Measurements from ENCODE around the gene HOXA3. TPM values are rescaled to one million over a fixed set of nuclear protein-coding genes. Genes with fewer than 3 reads are reported as not detected.

Gene HOXA3
- polyA plus RNA-seq, 1 of the 3 experiments (the other 2 are of a cell fraction) = 0.15 TPM

DNA sequence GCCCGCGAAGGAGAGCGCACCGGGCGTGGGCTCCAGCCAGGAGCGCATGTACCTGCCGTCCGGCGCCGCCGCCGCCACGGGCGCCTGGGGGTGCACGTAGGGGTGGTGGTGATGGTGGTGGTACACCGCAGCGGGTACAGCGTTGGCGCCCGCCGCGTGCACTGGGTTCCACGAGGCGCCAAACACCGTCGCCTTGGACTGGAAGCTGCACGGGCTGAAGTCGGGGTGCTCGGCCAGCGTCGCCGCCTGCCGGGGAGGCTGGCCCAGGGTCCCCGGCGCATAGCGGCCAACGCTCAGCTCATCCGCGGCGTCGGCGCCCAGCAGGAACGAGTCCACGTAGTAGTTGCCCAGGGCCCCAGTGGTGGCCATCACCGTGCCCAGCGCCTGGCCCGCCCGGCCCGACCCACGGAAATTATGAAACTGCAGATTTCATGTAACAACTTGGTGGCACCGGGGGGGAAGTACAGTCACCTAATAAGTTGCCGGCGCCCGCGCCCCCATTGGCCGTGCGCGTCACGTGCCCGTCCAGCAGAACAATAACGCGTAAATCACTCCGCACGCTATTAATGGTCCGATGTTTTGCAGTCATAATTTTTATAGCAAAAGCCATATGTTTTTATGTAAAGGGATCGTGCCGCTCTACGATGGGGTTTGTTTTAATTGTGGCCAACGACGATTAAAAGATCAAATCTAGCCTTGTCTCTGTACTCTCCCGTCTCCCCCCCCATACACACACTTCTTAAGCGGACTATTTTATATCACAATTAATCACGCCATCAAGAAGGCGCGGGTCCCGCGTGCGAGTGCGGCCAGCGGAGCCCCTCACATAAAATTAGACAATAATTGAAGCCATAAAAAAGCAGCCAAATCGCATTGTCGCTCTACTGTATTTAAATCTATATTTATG lies 13.0 kb upstream of the HOXA3 start, which contains the start of gene HOXA9:
Gene HOXA9, minus strand, starts transcription at position 449 of the 907 bp plus-strand sequence. Its CDS starts 80 bp downstream, at position 369.
- no peaks in the 10 kb centered on the region for H3K36me3 ChIP-seq (replicated peaks in 1 of 2; ENCODE audit: control insufficient read depth in 1 of 2, insufficient read depth in 2 of 2, low read length in 1 of 2)
- no peaks in the 10 kb centered on the region for H3K9me2 ChIP-seq
- no peak within 1 kb of the TSS for H2AFZ ChIP-seq (ENCODE audit: low read depth)
- no peaks in the 10 kb centered on the region for H3K9me3 ChIP-seq
- H3K9ac ChIP-seq = no peak within 1 kb of the TSS
- TF ChIP-seq FOXJ3 (CRISPR knock-in tag; IDR thresholded peaks at IDR 0.05) (no peak), USF1 (IDR thresholded peaks at IDR 0.05; ENCODE audit: borderline replicate concordance, low read depth) (peak; percentile 52; the same call in 1 of the 2 replicates), EZH2phosphoT487 (IDR thresholded peaks at IDR 0.05; ENCODE audit: borderline replicate concordance, low read depth) (peak; percentile 92)
- H3K27ac ChIP-seq (ENCODE audit: low read depth in 2 of 2, low read length in 1 of 2) = no peak within 1 kb of the TSS
- peaks cover 15% of the 10 kb centered on the region for H3F3A ChIP-seq (replicated peaks; ENCODE audit: insufficient read depth)
- DNase-seq = no peak
- H3K27me3 ChIP-seq (ENCODE audit: insufficient read depth) = peaks cover 91% of the 10 kb centered on the region
- H3K4me2 ChIP-seq = 0 out of 2 replicates have a peak within 1 kb of the TSS, but pooled peaks have one; percentile 4
- no peaks in the 10 kb centered on the region for H3K79me2 ChIP-seq (ENCODE audit: insufficient read depth)
- ChIA-PET POLR2A (no interaction called here), CTCF (interaction anchor here (1.1 to 12.1 kb wide), 7 partner anchors 9 to 795 kb away, joined by 4 to 205 read pairs (median 4); partner anchors contain the start of genes HOXA10 and HOXA3)
- 15% methylated on average over 32 of the region's 82 CpGs for WGBS (ENCODE audit: low lambda C conversion rate)
- H4K20me1 ChIP-seq (ENCODE audit: insufficient read depth) = peaks cover 9% of the 10 kb centered on the region
- no peak within 1 kb of the TSS for H3K4me3 ChIP-seq (ENCODE audit: low read depth in 2 of 2, low read length in 1 of 2)
- H3K4me1 ChIP-seq (ENCODE audit: control insufficient read depth in 1 of 2, insufficient read depth in 2 of 2, low read depth in 1 of 2, low read length in 1 of 2) = peaks cover 0 to 8% of the 10 kb centered on the region in 2 experiments; a peak in 1 of 4 replicates

DNA sequence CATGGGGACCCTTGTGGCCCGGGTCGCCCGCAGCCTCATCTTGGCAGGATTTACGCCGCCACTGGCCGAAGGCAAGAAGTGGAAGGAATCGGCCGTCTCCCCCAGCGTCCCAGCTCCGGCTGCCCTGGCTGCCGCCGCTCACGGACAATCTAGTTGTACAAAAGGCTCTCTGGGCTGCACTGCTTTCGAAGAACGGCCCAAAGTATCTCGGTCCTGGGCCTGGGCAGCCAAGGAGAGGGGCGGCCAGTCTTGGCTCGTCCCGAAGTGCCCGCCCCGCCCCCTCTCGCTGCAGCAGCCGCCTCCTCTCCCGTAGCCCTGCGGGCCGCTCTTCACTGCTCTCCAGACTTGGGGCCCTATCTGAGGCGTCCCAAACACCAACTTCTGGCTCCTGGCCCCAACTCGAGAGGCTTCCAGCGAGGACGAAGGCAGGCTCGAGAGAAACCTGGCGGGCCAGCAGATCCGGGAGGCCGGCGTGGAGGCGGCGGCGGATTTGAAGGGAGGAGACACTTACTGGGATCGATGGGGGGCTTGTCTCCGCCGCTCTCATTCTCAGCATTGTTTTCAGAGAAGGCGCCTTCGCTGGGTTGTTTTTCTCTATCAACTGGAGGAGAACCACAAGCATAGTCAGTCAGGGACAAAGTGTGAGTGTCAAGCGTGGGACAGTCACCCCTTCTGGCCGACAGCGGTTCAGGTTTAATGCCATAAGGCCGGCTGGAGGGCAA lies 12.1 kb upstream of the HOXA3 start:
- Histone ChIP-seq H3K9me2 (no peaks in the 10 kb centered on the region), H3K9me3 (no peaks in the 10 kb centered on the region), H3K27ac (ENCODE audit: low read depth in 2 of 2, low read length in 1 of 2) (no peak overlapping the region), H3K4me3 (ENCODE audit: low read depth in 2 of 2, low read length in 1 of 2) (no peak overlapping the region), H3K27me3 (ENCODE audit: insufficient read depth) (peaks cover 91% of the 10 kb centered on the region), H4K20me1 (ENCODE audit: insufficient read depth) (peaks cover 5% of the 10 kb centered on the region), H3K79me2 (ENCODE audit: insufficient read depth) (no peaks in the 10 kb centered on the region), H3K9ac (no peak overlapping the region), H3K36me3 (replicated peaks in 1 of 2; ENCODE audit: control insufficient read depth in 1 of 2, insufficient read depth in 2 of 2, low read length in 1 of 2) (no peaks in the 10 kb centered on the region), H2AFZ (ENCODE audit: low read depth) (no peak overlapping the region), H3F3A (replicated peaks; ENCODE audit: insufficient read depth) (peaks cover 13% of the 10 kb centered on the region), H3K4me2 (0 out of 2 replicates have a peak overlapping the region, but pooled peaks have one; percentile 4), H3K4me1 (ENCODE audit: control insufficient read depth in 1 of 2, insufficient read depth in 2 of 2, low read depth in 1 of 2, low read length in 1 of 2) (peaks cover 0 to 8% of the 10 kb centered on the region in 2 experiments; a peak in 1 of 4 replicates)
- TF ChIP-seq YY1 (IDR thresholded peaks at IDR 0.05; ENCODE audit: low read depth) (no peak), SIN3A (IDR thresholded peaks at IDR 0.05; ENCODE audit: borderline replicate concordance, low read depth, low read length) (no peak), IRF3 (IDR thresholded peaks at IDR 0.05; ENCODE audit: low read depth, low read length) (no peak), RCOR1 (IDR thresholded peaks at IDR 0.05; ENCODE audit: low read length) (no peak), USF2 (IDR thresholded peaks at IDR 0.05; ENCODE audit: borderline replicate concordance, low read depth, low read length) (no peak), FOXM1 (IDR thresholded peaks at IDR 0.05; ENCODE audit: low read depth) (no peak), REST (IDR thresholded peaks at IDR 0.05; ENCODE audit: low read depth, low read length) (no peak)
- TF ChIP-seq, protein P1, sequence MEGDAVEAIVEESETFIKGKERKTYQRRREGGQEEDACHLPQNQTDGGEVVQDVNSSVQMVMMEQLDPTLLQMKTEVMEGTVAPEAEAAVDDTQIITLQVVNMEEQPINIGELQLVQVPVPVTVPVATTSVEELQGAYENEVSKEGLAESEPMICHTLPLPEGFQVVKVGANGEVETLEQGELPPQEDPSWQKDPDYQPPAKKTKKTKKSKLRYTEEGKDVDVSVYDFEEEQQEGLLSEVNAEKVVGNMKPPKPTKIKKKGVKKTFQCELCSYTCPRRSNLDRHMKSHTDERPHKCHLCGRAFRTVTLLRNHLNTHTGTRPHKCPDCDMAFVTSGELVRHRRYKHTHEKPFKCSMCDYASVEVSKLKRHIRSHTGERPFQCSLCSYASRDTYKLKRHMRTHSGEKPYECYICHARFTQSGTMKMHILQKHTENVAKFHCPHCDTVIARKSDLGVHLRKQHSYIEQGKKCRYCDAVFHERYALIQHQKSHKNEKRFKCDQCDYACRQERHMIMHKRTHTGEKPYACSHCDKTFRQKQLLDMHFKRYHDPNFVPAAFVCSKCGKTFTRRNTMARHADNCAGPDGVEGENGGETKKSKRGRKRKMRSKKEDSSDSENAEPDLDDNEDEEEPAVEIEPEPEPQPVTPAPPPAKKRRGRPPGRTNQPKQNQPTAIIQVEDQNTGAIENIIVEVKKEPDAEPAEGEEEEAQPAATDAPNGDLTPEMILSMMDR (IDR thresholded peaks at IDR 0.05) = peak; percentile 34; the same call in 1 of the 2 replicates
- POLR2A ChIA-PET = no interaction called here
- CTCF ChIA-PET = interaction anchor here (0.6 to 12.1 kb wide), 4 partner anchors 10 to 1348 kb away, joined by 3 to 270 read pairs (median 104); partner anchors contain the start of genes HOXA10, HOXA3, HOXA5 and HOXA6
- 15% methylated on average over 33 of the region's 47 CpGs for WGBS (ENCODE audit: low lambda C conversion rate)
- DNase-seq = no peak
